Liver (tissue), 9 donors: ENCODE results near the gene CFAP45. TPM values are rescaled to one million over a fixed set of nuclear protein-coding genes. Genes with fewer than 3 reads are reported as not detected.
A peak's percentile ranks its signal among the peaks of the same experiment; 100 is the strongest.

Experiments
- DNase-seq: peaks from one replicate; pipeline ENCODE4 v3.0.0-alpha.2; 2017; ENCODE audit warnings: low spot score
- H3K27ac ChIP-seq, 2 donors: one replicate each; pipeline ENCODE4 v1.7.0; 2013; ENCODE audit warnings: inconsistent platforms in 2 of 2, low read length in 2 of 2, control low read depth in 1 of 2, low read depth in 1 of 2, mild to moderate bottlenecking in 1 of 2
- H3K27me3 ChIP-seq, 4 donors: one replicate each; pipeline versions ENCODE4 v1.6.1 to v1.7.0; 2013; ENCODE audit warnings: low read length in 3 of 4, inconsistent platforms in 1 of 4, mild to moderate bottlenecking in 1 of 4, moderate library complexity in 1 of 4; ENCODE audit not compliant: control insufficient read depth in 4 of 4, insufficient read depth in 4 of 4
- H3K36me3 ChIP-seq, 4 donors: one replicate each; pipeline versions ENCODE4 v1.6.1 to v1.7.0; 2013; ENCODE audit warnings: low read length in 3 of 4, mild to moderate bottlenecking in 3 of 4, low read depth in 1 of 4, moderate library complexity in 1 of 4; ENCODE audit not compliant: control insufficient read depth in 4 of 4, insufficient read depth in 3 of 4
- H3K4me1 ChIP-seq, 4 donors: one replicate each; pipeline versions ENCODE4 v1.6.1 to v1.7.0; 2013; ENCODE audit warnings: low read length in 3 of 4, mild to moderate bottlenecking in 3 of 4, moderate library complexity in 1 of 4; ENCODE audit not compliant: control insufficient read depth in 4 of 4, insufficient read depth in 4 of 4
- H3K4me3 ChIP-seq, 3 donors: one replicate each; pipeline versions ENCODE4 v1.6.1 to v1.7.0; 2013; ENCODE audit warnings: low read length in 3 of 3, control low read depth in 1 of 3, low read depth in 1 of 3, mild to moderate bottlenecking in 1 of 3
- H3K9ac ChIP-seq, 2 donors: one replicate each; pipeline ENCODE4 v1.7.0; 2013; ENCODE audit warnings: low read length in 2 of 2, mild to moderate bottlenecking in 2 of 2, moderate library complexity in 2 of 2, control low read depth in 1 of 2, low read depth in 1 of 2
- H3K9me3 ChIP-seq, 4 donors: one replicate each; pipeline versions ENCODE4 v1.6.1 to v1.7.0; 2013; ENCODE audit warnings: low read length in 3 of 4; ENCODE audit not compliant: control insufficient read depth in 4 of 4
- EGR1 ChIP-seq, 2 donors: IDR thresholded peaks; 2 replicates each; pipeline ENCODE4 v1.6.1; 2016 to 2018; ENCODE audit warnings: antibody characterized with exemption in 2 of 2, low read depth in 2 of 2
- FOXA1 ChIP-seq: IDR thresholded peaks from 2 replicates; pipeline ENCODE4 v1.6.1; 2016; ENCODE audit warnings: antibody characterized with exemption
- FOXA2 ChIP-seq: IDR thresholded peaks from 2 replicates; pipeline ENCODE4 v1.6.1; 2016; ENCODE audit warnings: antibody characterized with exemption
- GABPA ChIP-seq, 2 donors: IDR thresholded peaks in 1 of 2; conservative IDR thresholded peaks in 1 of 2; 2 replicates each; pipeline ENCODE4 v1.6.1; 2016; ENCODE audit warnings: antibody characterized with exemption in 2 of 2, mild to moderate bottlenecking in 1 of 2, moderate library complexity in 1 of 2
- HNF4A ChIP-seq, 2 donors: conservative IDR thresholded peaks; 2 replicates each; pipeline ENCODE4 v1.6.1; 2016; ENCODE audit warnings: antibody characterized with exemption in 2 of 2, mild to moderate bottlenecking in 2 of 2
- HNF4G ChIP-seq: IDR thresholded peaks from 2 replicates; pipeline ENCODE4 v1.6.1; 2016; ENCODE audit warnings: antibody characterized with exemption
- JUND ChIP-seq, 2 donors: IDR thresholded peaks; 2 replicates each; pipeline ENCODE4 v1.6.1; 2016; ENCODE audit warnings: antibody characterized with exemption in 2 of 2
- NR2F2 ChIP-seq: IDR thresholded peaks from 2 replicates; pipeline ENCODE4 v1.6.1; 2016; ENCODE audit warnings: antibody characterized with exemption
- RXRA ChIP-seq, 2 donors: IDR thresholded peaks; 2 replicates each; pipeline ENCODE4 v1.6.1; 2017 to 2018; ENCODE audit warnings: antibody characterized with exemption in 2 of 2, mild to moderate bottlenecking in 1 of 2
- SP1 ChIP-seq: IDR thresholded peaks from 2 replicates; pipeline ENCODE4 v1.6.1; 2018; ENCODE audit warnings: antibody characterized with exemption, mild to moderate bottlenecking
- TAF1 ChIP-seq: conservative IDR thresholded peaks from 2 replicates; pipeline ENCODE4 v1.6.1; 2016; ENCODE audit warnings: antibody characterized with exemption, mild to moderate bottlenecking
- YY1 ChIP-seq: IDR thresholded peaks from 2 replicates; pipeline ENCODE4 v1.6.1; 2016; ENCODE audit warnings: antibody characterized with exemption, mild to moderate bottlenecking
- WGBS: extraction: QIAGEN DNeasy Blood & Tissue Kit; methylation state at CpG from one replicate; pipeline ENCODE4 v1.1.7; 2013; 5-methylcytosine and 5-hydroxymethylcytosine counted together
- polyA plus RNA-seq, 2 donors: library from polyadenylated mRNA; stranded (reverse) in 1 of 2; unstranded in 1 of 2; fragments of 200-250 nt in 1 of 2; fragments of >200 nt in 1 of 2; fragmentation: Nextera tagmentation in 1 of 2; extraction: Ambion mirVana in 1 of 2; gene quantifications; one replicate each; pipeline versions ENCODE4 v1.2.1 to v1.2.3, GENCODE V29; 2013 to 2015
- total RNA-seq, 2 donors: library from RNA; depleted of rRNA; stranded (reverse); fragments of >200 nt; gene quantifications; one replicate each; pipeline ENCODE4 v1.2.3, GENCODE V29; 2014
- TF ChIP-seq, protein P1 (sequence below): IDR thresholded peaks from 2 replicates; pipeline ENCODE4 v1.6.1; 2016; ENCODE audit warnings: antibody characterized with exemption, mild to moderate bottlenecking
- TF ChIP-seq, protein P2 (sequence below): IDR thresholded peaks from 2 replicates; pipeline ENCODE4 v1.6.1; 2016; ENCODE audit warnings: antibody characterized with exemption
- donor health status: healthy.
- donor health status: healthy.
- donor health status: healthy.
- donor health status: healthy.
- donor health status: healthy.

CFAP45 gene
- total and polyA plus RNA-seq, 4 donors: 0.03 to 0.24 TPM; not detected in 2

DNA sequence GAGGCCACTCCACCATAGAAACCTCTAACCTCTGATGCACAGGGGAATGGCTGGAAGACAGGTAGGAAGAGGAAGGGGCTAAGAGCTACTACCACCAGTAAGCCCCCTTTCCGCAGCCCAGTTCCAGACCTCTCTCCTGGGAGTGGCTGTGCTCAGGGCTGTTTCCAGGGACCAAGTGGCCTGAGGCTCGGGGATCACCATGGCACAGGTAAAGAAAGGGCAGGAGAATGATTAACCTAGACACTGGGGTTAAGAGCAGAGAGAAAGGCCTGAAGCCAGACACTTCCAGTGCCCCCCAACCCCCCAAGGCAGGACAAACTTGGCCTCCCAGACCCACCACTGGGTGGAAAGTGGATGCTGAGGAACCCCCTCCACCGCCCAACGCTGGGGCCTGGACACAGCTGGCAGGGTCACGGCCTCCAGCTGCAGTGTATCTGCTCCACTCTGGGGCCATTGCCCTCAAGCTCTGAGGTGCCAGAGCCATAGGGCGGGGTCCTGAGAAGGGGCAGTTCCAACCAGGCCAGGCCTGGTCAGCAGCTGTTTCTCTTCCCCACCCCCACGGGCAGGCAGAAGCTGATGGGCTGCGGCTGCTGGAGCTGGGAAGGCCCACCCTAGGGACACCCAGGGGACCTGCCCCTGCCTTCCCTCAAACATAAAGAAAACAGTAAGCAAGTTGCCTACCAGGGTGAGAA is 22.7 kb upstream of the CFAP45 start (continued):
- TF ChIP-seq, protein P1, sequence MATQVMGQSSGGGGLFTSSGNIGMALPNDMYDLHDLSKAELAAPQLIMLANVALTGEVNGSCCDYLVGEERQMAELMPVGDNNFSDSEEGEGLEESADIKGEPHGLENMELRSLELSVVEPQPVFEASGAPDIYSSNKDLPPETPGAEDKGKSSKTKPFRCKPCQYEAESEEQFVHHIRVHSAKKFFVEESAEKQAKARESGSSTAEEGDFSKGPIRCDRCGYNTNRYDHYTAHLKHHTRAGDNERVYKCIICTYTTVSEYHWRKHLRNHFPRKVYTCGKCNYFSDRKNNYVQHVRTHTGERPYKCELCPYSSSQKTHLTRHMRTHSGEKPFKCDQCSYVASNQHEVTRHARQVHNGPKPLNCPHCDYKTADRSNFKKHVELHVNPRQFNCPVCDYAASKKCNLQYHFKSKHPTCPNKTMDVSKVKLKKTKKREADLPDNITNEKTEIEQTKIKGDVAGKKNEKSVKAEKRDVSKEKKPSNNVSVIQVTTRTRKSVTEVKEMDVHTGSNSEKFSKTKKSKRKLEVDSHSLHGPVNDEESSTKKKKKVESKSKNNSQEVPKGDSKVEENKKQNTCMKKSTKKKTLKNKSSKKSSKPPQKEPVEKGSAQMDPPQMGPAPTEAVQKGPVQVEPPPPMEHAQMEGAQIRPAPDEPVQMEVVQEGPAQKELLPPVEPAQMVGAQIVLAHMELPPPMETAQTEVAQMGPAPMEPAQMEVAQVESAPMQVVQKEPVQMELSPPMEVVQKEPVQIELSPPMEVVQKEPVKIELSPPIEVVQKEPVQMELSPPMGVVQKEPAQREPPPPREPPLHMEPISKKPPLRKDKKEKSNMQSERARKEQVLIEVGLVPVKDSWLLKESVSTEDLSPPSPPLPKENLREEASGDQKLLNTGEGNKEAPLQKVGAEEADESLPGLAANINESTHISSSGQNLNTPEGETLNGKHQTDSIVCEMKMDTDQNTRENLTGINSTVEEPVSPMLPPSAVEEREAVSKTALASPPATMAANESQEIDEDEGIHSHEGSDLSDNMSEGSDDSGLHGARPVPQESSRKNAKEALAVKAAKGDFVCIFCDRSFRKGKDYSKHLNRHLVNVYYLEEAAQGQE: peak; percentile 66
- TF ChIP-seq TAF1: no peak
- peak; percentile 36 for TF ChIP-seq YY1

DNA sequence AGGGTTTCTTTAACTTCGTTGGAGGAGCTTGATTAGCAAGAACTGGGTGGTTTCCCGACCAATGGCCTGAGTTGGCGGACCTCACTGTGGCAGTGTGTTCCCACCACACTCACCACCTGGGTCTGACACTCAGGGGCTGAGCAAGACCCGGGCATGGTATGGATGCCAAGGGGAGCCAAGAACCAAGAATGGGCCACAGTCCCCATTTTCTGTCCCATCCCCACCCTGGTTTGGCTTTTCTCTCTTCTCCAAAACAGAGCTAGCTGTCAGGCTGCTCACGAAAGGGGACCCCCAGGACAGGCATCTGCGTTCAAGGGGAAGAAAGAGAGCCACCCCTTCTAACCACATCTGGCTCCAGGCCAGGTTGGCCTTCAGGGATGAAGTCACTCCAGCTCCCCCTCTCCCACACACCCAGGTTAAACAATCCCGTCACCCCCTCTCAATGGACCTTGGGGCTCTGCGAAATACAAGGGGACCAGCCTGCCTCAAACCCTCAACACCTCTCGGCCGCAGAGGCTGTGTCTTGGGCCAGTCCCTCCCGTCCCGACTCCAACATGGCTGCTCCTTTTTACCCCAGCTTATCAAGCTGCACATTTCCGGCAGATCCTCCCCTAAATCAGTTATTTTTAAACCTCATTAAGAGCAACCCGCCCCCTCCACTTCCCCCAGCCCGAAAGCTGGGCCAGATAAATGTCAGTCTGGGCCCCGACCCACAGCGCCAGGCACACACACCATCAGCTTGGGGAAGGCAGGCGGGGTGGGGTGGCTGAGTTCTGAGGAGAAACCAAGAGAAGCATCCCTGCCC is 21.9 kb upstream of the CFAP45 start:
- no peak for DNase-seq
- no peaks in the 10 kb centered on the region for H3K27me3 ChIP-seq

DNA sequence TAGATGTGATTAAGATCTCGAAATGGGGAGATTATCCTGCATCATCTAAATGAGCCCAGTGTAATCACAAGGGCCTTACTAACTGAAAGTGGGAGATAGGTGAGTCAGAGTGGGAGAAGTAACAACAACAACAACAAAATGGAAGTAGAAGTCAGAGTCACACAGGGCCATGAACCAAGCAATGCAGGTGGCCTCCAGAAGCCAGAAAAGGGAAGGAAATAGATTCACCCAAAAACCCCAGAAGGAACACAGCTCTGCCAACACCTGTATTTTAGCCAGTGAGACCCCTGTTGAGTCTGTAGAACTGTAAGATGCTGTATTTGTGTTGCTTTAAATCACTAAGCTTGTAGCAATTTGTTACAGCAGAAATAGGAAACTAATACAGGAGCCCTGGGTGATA is 21.3 kb upstream of the CFAP45 start:
- no peaks in the 10 kb centered on the region for H3K9me3 ChIP-seq
- 77% methylated on average over 1 of the region's 1 CpG for WGBS
- no peak overlapping the region for H3K4me3 ChIP-seq
- no peaks in the 10 kb centered on the region for H3K27me3 ChIP-seq
- peaks cover 12 to 36% (median 25%) of the 10 kb centered on the region in 4 donors for H3K4me1 ChIP-seq
- H3K36me3 ChIP-seq: peaks cover 8 to 31% (median 23%) of the 10 kb centered on the region in 4 donors
- peak overlapping the region; percentile 95 to 97 for H3K27ac ChIP-seq
- no peak for DNase-seq
- no peak overlapping the region for H3K9ac ChIP-seq
- no peak for TF ChIP-seq SP1
- TF ChIP-seq, protein P1: no peak
- no peak for TF ChIP-seq HNF4G
- no peak for TF ChIP-seq JUND (IDR thresholded peaks at IDR 0.05)
- TF ChIP-seq TAF1: no peak
- TF ChIP-seq GABPA (IDR thresholded peaks at IDR 0.05 in 1 of 2, conservative IDR thresholded peaks at IDR 0.05 in 1 of 2): no peak
- TF ChIP-seq RXRA (IDR thresholded peaks at IDR 0.05): no peak
- no peak for TF ChIP-seq YY1
- TF ChIP-seq, protein P2, sequence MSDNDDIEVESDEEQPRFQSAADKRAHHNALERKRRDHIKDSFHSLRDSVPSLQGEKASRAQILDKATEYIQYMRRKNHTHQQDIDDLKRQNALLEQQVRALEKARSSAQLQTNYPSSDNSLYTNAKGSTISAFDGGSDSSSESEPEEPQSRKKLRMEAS: no peak
- TF ChIP-seq EGR1 (IDR thresholded peaks at IDR 0.05; ENCODE audit: low read depth in 2 of 2): no peak
- no peak for TF ChIP-seq FOXA2
- TF ChIP-seq FOXA1: no peak
- TF ChIP-seq HNF4A (conservative IDR thresholded peaks at IDR 0.05): no peak
- TF ChIP-seq NR2F2: no peak

More for the DNA sequence above, 21.9 kb upstream of the CFAP45 start:
- peaks cover 8 to 30% (median 21%) of the 10 kb centered on the region in 4 donors for H3K36me3 ChIP-seq
- peak overlapping the region in 2 of 3 donors; percentile 9 to 18 for H3K4me3 ChIP-seq
- H3K27ac ChIP-seq: peak overlapping the region; percentile 95 to 97
- no peaks in the 10 kb centered on the region for H3K9me3 ChIP-seq
- peaks cover 12 to 37% (median 23%) of the 10 kb centered on the region in 4 donors for H3K4me1 ChIP-seq
- no peak overlapping the region for H3K9ac ChIP-seq
- 71% methylated on average over 18 of the region's 18 CpGs for WGBS
- TF ChIP-seq YY1: peak; percentile 6
- TF ChIP-seq, protein P1: no peak
